Peyer's patch (tissue), 4 donors: ENCODE results near the gene DRGX. TPM values are rescaled to one million over a fixed set of nuclear protein-coding genes. Genes with fewer than 3 reads are reported as not detected.

Experiments
- DNase-seq, 3 donors: peaks; one replicate each; pipeline ENCODE4 v3.0.0-alpha.2; 2017 to 2019
- H3K27ac ChIP-seq, 4 donors: fragments of 200-600 bp; sonication (generic); one replicate each; pipeline ENCODE4 v1.5.1; 2016 to 2019
- H3K27me3 ChIP-seq, 2 donors: fragments of 200-600 bp; sonication (generic); one replicate each; pipeline ENCODE4 v1.5.1; 2019
- H3K36me3 ChIP-seq, 3 donors: fragments of 200-600 bp; sonication (generic); one replicate each; pipeline ENCODE4 v1.5.1; 2016 to 2019
- H3K4me1 ChIP-seq, 4 donors: fragments of 200-600 bp; sonication (generic); one replicate each; pipeline ENCODE4 v1.5.1; 2016 to 2019
- H3K4me3 ChIP-seq, 4 donors: fragments of 200-600 bp; sonication (generic); 1 replicate in 3 of 4; 2 replicates in 1 of 4; pipeline ENCODE4 v1.5.1; 2016 to 2019; ENCODE audit warnings: mild to moderate bottlenecking in 1 of 4
- H3K9me3 ChIP-seq, 4 donors: fragments of 200-600 bp; sonication (generic); one replicate each; pipeline ENCODE4 v1.5.1; 2016 to 2019; ENCODE audit warnings: mild to moderate bottlenecking in 1 of 4
- POLR2A ChIP-seq, 2 donors: fragments of 450-650 bp; IDR thresholded peaks; one replicate each; pipeline ENCODE4 v1.5.1; 2017; ENCODE audit warnings: antibody characterized with exemption in 2 of 2, mild to moderate bottlenecking in 2 of 2, moderate library complexity in 2 of 2
- total RNA-seq, 4 donors: library from RNA; depleted of rRNA; stranded (reverse); fragments of >200 nt; gene quantifications; one replicate each; pipeline ENCODE4 v1.1.0, GENCODE V29; 2016
- TF ChIP-seq, protein P1 (sequence below), 6 experiments: fragments of 450-650 bp in 4 of 6; fragments of 200-600 bp in 2 of 6; sonication (generic) in 1 of 6; IDR thresholded peaks; one replicate each; pipeline ENCODE4 v1.5.1; 2017 to 2019; ENCODE audit warnings: antibody characterized with exemption in 6 of 6, mild to moderate bottlenecking in 3 of 6, moderate library complexity in 1 of 6

DRGX gene
- total RNA-seq, 4 donors from 2014 or later, result not detected

DNA sequence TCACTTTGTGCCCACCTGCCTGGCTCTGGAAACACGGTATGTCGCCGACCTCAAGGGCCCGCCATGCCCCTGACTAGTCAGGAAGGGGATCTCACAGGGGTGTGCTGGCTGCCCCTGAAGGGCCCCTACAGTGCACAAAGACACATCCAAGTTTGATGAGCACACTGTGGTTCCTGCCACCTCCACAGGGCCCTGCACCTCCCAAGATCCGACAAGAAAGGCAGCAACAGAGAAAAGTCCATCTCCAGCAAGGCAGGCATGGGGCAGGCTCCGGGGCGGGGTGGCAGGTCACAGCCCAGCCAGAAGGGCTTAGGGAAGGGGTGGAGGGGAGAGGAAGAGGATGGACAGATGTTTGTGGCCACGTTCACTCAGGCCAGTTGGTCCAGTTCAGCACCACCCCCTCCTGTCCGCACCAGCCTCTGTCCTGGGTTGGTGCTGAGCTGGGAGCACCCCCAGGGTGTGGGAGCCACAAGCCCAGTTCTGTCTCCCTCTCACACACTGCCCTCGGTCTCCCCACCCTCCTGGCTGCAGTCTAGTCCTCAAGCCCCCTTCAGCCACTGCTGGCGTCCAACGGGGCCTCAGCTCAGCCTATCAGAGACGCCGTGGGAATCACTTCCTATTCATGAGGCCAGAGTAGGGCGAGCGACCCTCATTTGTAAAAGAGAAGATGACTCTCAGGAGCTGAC is 11.5 kb downstream of the DRGX start:
- DNase-seq, result no peak
- Histone ChIP-seq H3K4me3 (no peak overlapping the region), H3K9me3 (no peaks in the 10 kb centered on the region), H3K4me1 (no peaks in the 10 kb centered on the region), H3K27ac (no peak overlapping the region), H3K27me3 (no peaks in the 10 kb centered on the region), H3K36me3 (no peaks in the 10 kb centered on the region)
- TF ChIP-seq, protein P1, sequence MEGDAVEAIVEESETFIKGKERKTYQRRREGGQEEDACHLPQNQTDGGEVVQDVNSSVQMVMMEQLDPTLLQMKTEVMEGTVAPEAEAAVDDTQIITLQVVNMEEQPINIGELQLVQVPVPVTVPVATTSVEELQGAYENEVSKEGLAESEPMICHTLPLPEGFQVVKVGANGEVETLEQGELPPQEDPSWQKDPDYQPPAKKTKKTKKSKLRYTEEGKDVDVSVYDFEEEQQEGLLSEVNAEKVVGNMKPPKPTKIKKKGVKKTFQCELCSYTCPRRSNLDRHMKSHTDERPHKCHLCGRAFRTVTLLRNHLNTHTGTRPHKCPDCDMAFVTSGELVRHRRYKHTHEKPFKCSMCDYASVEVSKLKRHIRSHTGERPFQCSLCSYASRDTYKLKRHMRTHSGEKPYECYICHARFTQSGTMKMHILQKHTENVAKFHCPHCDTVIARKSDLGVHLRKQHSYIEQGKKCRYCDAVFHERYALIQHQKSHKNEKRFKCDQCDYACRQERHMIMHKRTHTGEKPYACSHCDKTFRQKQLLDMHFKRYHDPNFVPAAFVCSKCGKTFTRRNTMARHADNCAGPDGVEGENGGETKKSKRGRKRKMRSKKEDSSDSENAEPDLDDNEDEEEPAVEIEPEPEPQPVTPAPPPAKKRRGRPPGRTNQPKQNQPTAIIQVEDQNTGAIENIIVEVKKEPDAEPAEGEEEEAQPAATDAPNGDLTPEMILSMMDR (IDR thresholded peaks at IDR 0.05), result no peak
- no peak for TF ChIP-seq POLR2A (IDR thresholded peaks at IDR 0.05)

DNA sequence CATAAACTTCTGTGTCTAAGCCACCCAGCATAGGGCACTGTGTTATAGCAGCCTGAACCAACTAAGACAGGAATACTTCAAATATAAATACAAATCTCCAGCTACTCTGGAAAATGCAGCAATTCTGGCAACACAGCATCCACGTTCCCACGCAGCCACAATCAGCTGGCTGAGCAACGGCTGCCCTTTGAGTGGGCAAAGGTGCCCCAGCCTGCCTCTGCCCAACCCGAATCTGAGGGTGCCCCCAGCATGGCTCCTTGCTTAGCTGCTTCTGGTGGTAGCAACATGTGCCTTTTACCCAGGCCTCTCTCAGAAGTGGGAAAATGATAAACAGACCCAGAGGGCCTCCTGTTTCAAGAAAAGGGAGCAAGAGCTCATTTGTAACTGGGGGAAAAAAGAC is 12.0 kb downstream of the DRGX start:
- Histone ChIP-seq H3K36me3 (no peaks in the 10 kb centered on the region), H3K4me3 (no peak overlapping the region), H3K27me3 (no peaks in the 10 kb centered on the region), H3K4me1 (no peaks in the 10 kb centered on the region), H3K27ac (no peak overlapping the region), H3K9me3 (no peaks in the 10 kb centered on the region)
- DNase-seq, result no peak
- no peak for TF ChIP-seq POLR2A (IDR thresholded peaks at IDR 0.05)
- TF ChIP-seq, protein P1 (IDR thresholded peaks at IDR 0.05), result no peak

DNA sequence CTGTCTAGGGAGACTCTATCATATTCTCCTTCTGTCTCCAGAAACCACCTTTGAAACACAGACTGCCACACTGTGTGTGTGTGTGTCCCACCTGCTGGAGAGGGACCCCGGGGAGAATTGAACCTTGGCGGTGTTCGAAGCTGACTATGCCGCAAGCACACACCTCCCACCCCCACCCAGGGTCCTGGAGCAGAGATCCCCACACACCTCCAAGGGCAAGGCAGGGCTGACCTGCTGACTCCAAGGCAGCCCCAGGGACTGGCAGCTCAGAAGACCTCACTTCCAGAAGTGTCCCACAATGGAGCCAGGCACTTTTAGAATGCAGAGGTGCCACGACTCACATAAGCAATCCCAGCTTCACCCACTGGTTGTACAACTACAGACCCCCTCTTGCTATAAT is 13.1 kb downstream of the DRGX start:
- Histone ChIP-seq H3K36me3 (no peaks in the 10 kb centered on the region), H3K27ac (no peak overlapping the region), H3K9me3 (no peaks in the 10 kb centered on the region), H3K4me1 (no peaks in the 10 kb centered on the region), H3K4me3 (no peak overlapping the region), H3K27me3 (no peaks in the 10 kb centered on the region)
- no peak for DNase-seq
- no peak for TF ChIP-seq POLR2A (IDR thresholded peaks at IDR 0.05)
- TF ChIP-seq, protein P1 (IDR thresholded peaks at IDR 0.05), result no peak

DNA sequence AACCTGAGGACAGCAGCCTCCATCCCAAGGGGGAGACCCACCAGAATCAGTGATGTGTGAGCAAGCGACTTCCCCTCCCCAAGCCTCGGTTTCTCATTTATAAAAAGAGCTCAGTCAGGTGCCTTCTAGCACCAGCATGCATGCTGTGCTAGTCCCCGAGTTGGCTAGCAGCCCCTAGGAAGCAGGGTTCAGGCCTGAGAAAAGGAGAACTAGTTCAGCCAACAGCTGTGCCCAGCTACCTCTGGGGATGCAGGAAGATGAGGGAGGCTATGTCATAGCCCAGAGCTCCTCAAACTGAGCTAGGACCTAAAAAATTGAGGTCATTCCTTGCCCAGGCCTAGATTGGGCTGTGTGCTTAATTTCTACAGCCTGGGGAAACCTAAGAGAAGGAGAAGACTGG is 13.7 kb downstream of the DRGX start:
- DNase-seq, result no peak
- Histone ChIP-seq H3K27me3 (no peaks in the 10 kb centered on the region), H3K4me3 (no peak overlapping the region), H3K27ac (no peak overlapping the region), H3K9me3 (no peaks in the 10 kb centered on the region), H3K4me1 (no peaks in the 10 kb centered on the region), H3K36me3 (no peaks in the 10 kb centered on the region)
- TF ChIP-seq, protein P1 (IDR thresholded peaks at IDR 0.05), result no peak
- TF ChIP-seq POLR2A (IDR thresholded peaks at IDR 0.05), result no peak

DNA sequence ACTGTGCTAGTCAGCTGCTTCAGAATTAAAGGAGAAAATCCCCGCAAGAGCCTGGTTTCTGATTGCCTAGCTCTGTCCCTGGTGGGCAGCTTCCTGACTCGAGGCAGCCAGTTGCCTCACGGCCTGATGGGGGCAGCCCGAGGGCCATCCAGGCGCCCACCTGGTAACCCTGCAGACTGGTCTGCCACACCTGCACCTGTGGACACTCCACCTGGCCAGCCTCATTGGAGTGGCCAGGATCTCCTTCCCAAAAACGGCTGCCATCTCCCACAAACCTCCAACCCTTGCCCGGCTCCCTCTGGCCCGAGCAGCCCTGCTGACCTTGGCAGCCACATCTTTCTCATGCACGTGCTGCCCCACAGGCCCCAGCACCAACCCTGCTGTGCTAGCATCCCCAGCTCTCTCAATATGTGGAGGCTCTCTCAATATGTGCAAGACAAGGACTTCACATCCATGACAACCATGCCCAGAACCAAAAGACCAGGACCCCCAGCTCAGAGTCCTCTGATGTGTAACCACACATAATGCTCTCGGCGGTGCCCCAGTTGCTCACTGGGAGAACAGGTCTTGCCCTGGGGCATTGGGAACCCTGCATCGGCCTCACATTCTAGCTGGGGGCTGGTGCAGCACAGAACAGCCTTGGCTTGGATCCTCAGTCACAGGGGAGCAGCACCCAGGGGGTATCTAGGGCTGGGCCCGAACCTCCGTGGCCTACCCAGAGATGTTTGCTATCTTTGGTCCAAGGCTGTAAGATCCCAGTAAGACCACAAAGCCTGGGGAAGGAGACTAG is 14.6 kb downstream of the DRGX start:
- TF ChIP-seq POLR2A (IDR thresholded peaks at IDR 0.05), result no peak
- TF ChIP-seq, protein P1 (IDR thresholded peaks at IDR 0.05), result no peak
- Histone ChIP-seq H3K27ac (no peak overlapping the region), H3K36me3 (no peaks in the 10 kb centered on the region), H3K27me3 (no peaks in the 10 kb centered on the region), H3K4me3 (no peak overlapping the region), H3K9me3 (no peaks in the 10 kb centered on the region), H3K4me1 (no peaks in the 10 kb centered on the region)
- no peak for DNase-seq
